ENCODE data around the gene UBE2L5.

GRCh38 chr13:30418075-30418716 is 4.1 kb upstream of the UBE2L5 start:
- TF ChIP-seq, protein P1, sequence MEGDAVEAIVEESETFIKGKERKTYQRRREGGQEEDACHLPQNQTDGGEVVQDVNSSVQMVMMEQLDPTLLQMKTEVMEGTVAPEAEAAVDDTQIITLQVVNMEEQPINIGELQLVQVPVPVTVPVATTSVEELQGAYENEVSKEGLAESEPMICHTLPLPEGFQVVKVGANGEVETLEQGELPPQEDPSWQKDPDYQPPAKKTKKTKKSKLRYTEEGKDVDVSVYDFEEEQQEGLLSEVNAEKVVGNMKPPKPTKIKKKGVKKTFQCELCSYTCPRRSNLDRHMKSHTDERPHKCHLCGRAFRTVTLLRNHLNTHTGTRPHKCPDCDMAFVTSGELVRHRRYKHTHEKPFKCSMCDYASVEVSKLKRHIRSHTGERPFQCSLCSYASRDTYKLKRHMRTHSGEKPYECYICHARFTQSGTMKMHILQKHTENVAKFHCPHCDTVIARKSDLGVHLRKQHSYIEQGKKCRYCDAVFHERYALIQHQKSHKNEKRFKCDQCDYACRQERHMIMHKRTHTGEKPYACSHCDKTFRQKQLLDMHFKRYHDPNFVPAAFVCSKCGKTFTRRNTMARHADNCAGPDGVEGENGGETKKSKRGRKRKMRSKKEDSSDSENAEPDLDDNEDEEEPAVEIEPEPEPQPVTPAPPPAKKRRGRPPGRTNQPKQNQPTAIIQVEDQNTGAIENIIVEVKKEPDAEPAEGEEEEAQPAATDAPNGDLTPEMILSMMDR (conservative IDR thresholded peaks at IDR 0.05; ENCODE audit: low read depth, low read length): no peak
- TF ChIP-seq EZH2 (IDR thresholded peaks at IDR 0.05; ENCODE audit: low read length, unreplicated experiment) (no peak), EZH2phosphoT487 (IDR thresholded peaks at IDR 0.05; ENCODE audit: borderline replicate concordance, low read length) (no peak)

Data from PC-3 (cell line).